Cardiac atrium fibroblast (primary cell): ENCODE data around the gene ZNF726. TPM values are rescaled to one million over a fixed set of nuclear protein-coding genes. Genes with fewer than 3 reads are reported as not detected.

Source experiments
- total RNA-seq: library from RNA; depleted of rRNA; stranded (reverse); fragments of >200 nt; gene quantifications from 2 replicates; pipeline ENCODE4 v1.2.3, GENCODE V29; 2015

The ZNF726 gene
- 0.54 and 2.4 TPM in 2 replicates for total RNA-seq

DNA sequence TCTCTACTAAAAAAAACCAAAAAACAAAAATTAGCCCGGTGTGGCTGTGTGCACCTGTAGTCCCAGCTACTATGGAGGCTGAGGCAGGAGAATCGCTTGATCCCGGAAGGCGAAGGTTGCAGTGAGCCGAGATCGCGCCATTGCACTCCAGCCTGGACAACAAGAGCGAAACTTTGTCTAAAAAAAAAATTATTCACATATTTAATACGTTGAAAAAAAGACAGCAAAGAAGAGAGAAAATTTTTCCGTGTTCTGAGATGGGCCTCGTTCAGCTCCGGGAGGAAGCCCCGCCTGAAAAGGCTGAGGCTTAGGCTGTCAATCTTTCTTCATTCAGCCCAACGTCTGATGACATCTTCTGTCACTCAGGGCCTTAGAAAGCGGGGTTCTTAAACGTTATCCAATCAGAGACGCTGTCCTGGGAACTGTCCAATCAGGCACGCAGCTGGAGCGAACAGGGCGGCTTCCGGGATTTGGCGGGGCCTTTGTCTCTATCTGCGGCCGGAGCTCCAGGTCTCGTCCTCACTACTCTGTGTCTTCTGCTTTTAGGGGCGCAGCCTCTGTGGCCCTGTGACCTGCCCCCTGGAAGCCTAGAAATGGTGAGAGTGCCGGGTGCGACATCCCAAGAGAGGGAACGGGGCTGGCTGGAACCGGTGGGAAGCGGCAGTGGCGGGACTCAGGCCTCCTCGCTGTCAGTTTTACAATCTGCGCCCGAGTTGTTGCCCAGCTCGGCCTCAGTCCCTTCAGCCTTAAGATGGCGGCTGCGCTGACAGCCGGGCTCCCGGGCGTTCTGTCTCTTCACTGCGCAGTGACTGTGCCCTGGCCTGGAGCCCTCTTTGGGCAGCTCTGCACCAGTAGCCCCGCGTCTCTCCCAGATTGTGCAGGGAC lies at the start of gene ZNF726:
TSS of gene ZNF726 (plus strand) at position 485 of the 885 bp plus-strand sequence. CDS start at position 594, 109 bp downstream.

Other genes with a start within 250 kb of the ZNF726 start
- 2.3 and 5.7 TPM in 2 replicates for gene ZNF675, start 227.7 kb upstream of the ZNF726 start, total RNA-seq
- gene ZNF681, start 156.0 kb upstream of the ZNF726 start, total RNA-seq = 0.49 and 1.3 TPM in 2 replicates
- gene ZNF254, start 172.3 kb downstream of the ZNF726 start, total RNA-seq = 3.1 and 3.6 TPM in 2 replicates